ENCODE measurements around the gene MED15. TPM values are rescaled to one million over a fixed set of nuclear protein-coding genes. Genes with fewer than 3 reads are reported as not detected.
"Not testable (repeated sequence)": the region's sequence is repeated elsewhere in the genome, so short reads cannot be mapped to it uniquely, and the experiment has no call there.

Gene MED15
- total and polyA plus RNA-seq, 2 of the 8 experiments (the other 6 are each of a cell fraction or from before 2014, with no cell fraction given) = 28.3 to 57.1 TPM

DNA sequence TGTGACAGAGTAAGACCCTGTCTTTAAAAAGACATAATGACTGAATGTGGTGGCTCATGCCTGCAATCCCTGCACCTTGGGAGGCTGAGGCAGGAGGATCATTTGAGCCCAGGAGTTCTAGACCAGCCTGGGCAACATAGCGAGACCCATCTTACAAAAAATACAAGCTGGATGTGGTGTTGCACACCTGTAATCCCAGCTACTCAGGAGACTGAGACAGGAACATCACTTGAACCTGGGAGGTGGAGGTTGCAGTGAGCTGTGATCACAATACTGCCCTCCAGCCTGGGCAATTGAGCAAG lies 112.4 kb downstream of the MED15 start:
- H4K8ac ChIP-seq (ENCODE audit: extremely low read depth, insufficient read depth, low read length); H3K14ac ChIP-seq (ENCODE audit: insufficient read length); H4K5ac ChIP-seq (ENCODE audit: insufficient read length, low read depth, low read length); H3K79me2 ChIP-seq (ENCODE audit: control insufficient read depth in 1 of 2, insufficient read depth in 2 of 2, low read length in 2 of 2); H3K4ac ChIP-seq (replicated peaks; ENCODE audit: insufficient read length, low read depth, low read length); H3K56ac ChIP-seq (replicated peaks; ENCODE audit: insufficient read length, low read depth, low read length); H2BK12ac ChIP-seq (ENCODE audit: low read depth, low read length); H3K18ac ChIP-seq (ENCODE audit: extremely low read depth, low read length); H4K91ac ChIP-seq (replicated peaks; ENCODE audit: insufficient read length, low read length); H2AFZ ChIP-seq (ENCODE audit: low read length); H3K79me1 ChIP-seq (ENCODE audit: low read depth, low read length); POLR2A ChIA-PET (ENCODE audit: partially characterized antibody); H3K4me1 ChIP-seq (replicated peaks in 1 of 4; ENCODE audit: control insufficient read depth in 3 of 4, insufficient read depth in 4 of 4, low read length in 3 of 4); H2BK5ac ChIP-seq (ENCODE audit: low read depth, low read length); H3K9ac ChIP-seq (replicated peaks in 1 of 4; ENCODE audit: extremely low read depth in 1 of 4, low read depth in 3 of 4, low read length in 3 of 4); H2BK120ac ChIP-seq (replicated peaks; ENCODE audit: low read depth, low read length); H3K4me3 ChIP-seq (ENCODE audit: extremely low read depth in 1 of 4, insufficient read depth in 2 of 4, low read depth in 3 of 4, low read length in 4 of 4); H3K4me2 ChIP-seq (ENCODE audit: insufficient read depth in 1 of 2, low read depth in 2 of 2, low read length in 2 of 2); H3K27me3 ChIP-seq (replicated peaks in 1 of 4; ENCODE audit: control insufficient read depth in 3 of 4, extremely low read depth in 1 of 4, insufficient read depth in 3 of 4, low read length in 3 of 4); FAIRE-seq; H3K36me3 ChIP-seq (ENCODE audit: control insufficient read depth in 2 of 4, insufficient read depth in 4 of 4, low read length in 3 of 4); H2BK20ac ChIP-seq (ENCODE audit: low read length); H3K23ac ChIP-seq (ENCODE audit: insufficient read length); H2AK5ac ChIP-seq (ENCODE audit: low read depth, low read length); H2BK15ac ChIP-seq (ENCODE audit: low read length); H3K23me2 ChIP-seq (ENCODE audit: low read depth, low read length); H3K27ac ChIP-seq (ENCODE audit: low read depth, low read length); H4K20me1 ChIP-seq (replicated peaks in 1 of 2; ENCODE audit: control insufficient read depth in 1 of 2, insufficient read depth in 2 of 2, low read length in 2 of 2); DNase-seq (ENCODE audit: low read depth in 1 of 2, low spot score in 2 of 2); H3K9me3 ChIP-seq (ENCODE audit: insufficient read depth in 2 of 2, low read depth in 1 of 2, low read length in 1 of 2): not testable (repeated sequence)
- CTCF ChIA-PET (ENCODE audit: partially characterized antibody) = interaction anchor here (1.5 to 3.7 kb wide), 3 partner anchors 11 to 55 kb away, joined by 6 to 14 read pairs (median 14); no protein-coding TSS in a partner anchor
- 88% methylated on average over 1 of the region's 1 CpG; no CpG with 5 or more reads in 1 of the 2 experiments for WGBS, 2 experiments (ENCODE audit: extremely low coverage in 1 of 2, insufficient coverage in 1 of 2, insufficient read length in 1 of 2, insufficient replicate concordance in 2 of 2, low coverage in 1 of 2, low lambda C conversion rate in 2 of 2, missing lambda C conversion rate in 1 of 2)

Measured in H1 (cell line).